Transverse colon (tissue), 4 donors: ENCODE results near the gene SKA1. TPM values are rescaled to one million over a fixed set of nuclear protein-coding genes. Genes with fewer than 3 reads are reported as not detected.

Experiments used
- DNase-seq: peaks from one replicate; pipeline ENCODE4 v3.0.0-alpha.2; 2019
- H3K27ac ChIP-seq, 4 donors: fragments of 200-600 bp; sonication (generic); 2 replicates each; pipeline ENCODE4 v1.5.1; 2016 to 2018; ENCODE audit warnings: inconsistent platforms in 4 of 4
- H3K27me3 ChIP-seq: fragments of 200-600 bp; sonication (generic); 2 replicates; pipeline ENCODE4 v1.5.1; 2017; ENCODE audit warnings: inconsistent platforms
- H3K36me3 ChIP-seq, 4 donors: fragments of 200-600 bp; sonication (generic); 2 replicates each; pipeline ENCODE4 v1.5.1; 2017 to 2019; ENCODE audit warnings: inconsistent platforms in 4 of 4
- H3K4me1 ChIP-seq, 4 donors: fragments of 200-600 bp; sonication (generic); 2 replicates each; pipeline ENCODE4 v1.5.1; 2017 to 2020; ENCODE audit warnings: inconsistent platforms in 4 of 4
- H3K4me3 ChIP-seq, 4 donors: fragments of 200-600 bp; sonication (generic); 1 replicate in 1 of 4; 2 replicates in 3 of 4; pipeline versions ENCODE4 v1.5.1 to v1.6.1; 2017 to 2019; ENCODE audit warnings: inconsistent platforms in 4 of 4
- H3K9me3 ChIP-seq, 2 donors: fragments of 200-600 bp; sonication (generic); 2 replicates each; pipeline ENCODE4 v1.5.1; 2017 to 2019; ENCODE audit warnings: inconsistent platforms in 2 of 2
- EP300 ChIP-seq: sonication (generic); formaldehyde crosslinking; IDR thresholded peaks from one replicate; pipeline ENCODE4 v1.6.1; 2017; ENCODE audit warnings: antibody characterized with exemption, low read depth
- POLR2A ChIP-seq: fragments of 450-650 bp; IDR thresholded peaks from one replicate; pipeline ENCODE4 v1.6.1; 2016; ENCODE audit warnings: antibody characterized with exemption, mild to moderate bottlenecking, moderate library complexity
- POLR2AphosphoS5 ChIP-seq, 3 donors: sonication (generic); formaldehyde crosslinking; IDR thresholded peaks; one replicate each; pipeline ENCODE4 v1.6.1; 2016; ENCODE audit warnings: antibody characterized with exemption in 3 of 3
- WGBS, 2 donors: methylation state at CpG; one replicate each; pipeline ENCODE4 v1.1.5; 2018; ENCODE audit warnings: low coverage in 1 of 2; 5-methylcytosine and 5-hydroxymethylcytosine counted together
- in situ Hi-C, 4 donors: fragments of 200-750 bp; cut with MboI; loops; one replicate each; pipeline versions ENCODE4 v1.15.0 to v1.15.1; 2017; ENCODE audit warnings: low sequenced_read_pairs in 3 of 4, low pct_ligation_motif_present in 1 of 4, low pct_unique_long_range_greater_than_20kb in 1 of 4
- intact Hi-C: fragments of 100-400 bp; cut with DNase I; formaldehyde crosslinking; loops from one replicate; pipeline ENCODE4 v1.15.1; 2023; ENCODE audit warnings: low total_unique reads
- total RNA-seq, 4 donors: library from RNA; depleted of rRNA; stranded (reverse); fragments of >200 nt; gene quantifications; one replicate each; pipeline ENCODE4 v1.1.0, GENCODE V29; 2016
- TF ChIP-seq, protein P1 (sequence below), 5 experiments: fragments of 200-600 bp in 3 of 5; fragments of 450-650 bp in 2 of 5; sonication (generic) in 3 of 5; IDR thresholded peaks; 1 replicate in 2 of 5; 2 replicates in 3 of 5; pipeline ENCODE4 v1.5.1; 2016 to 2017; ENCODE audit warnings: antibody characterized with exemption in 5 of 5, inconsistent platforms in 3 of 5, mild to moderate bottlenecking in 2 of 5, moderate library complexity in 1 of 5

SKA1 gene
- total RNA-seq, 4 donors from 2014 or later, result 0.14 to 4.2 TPM; not detected in 2

DNA sequence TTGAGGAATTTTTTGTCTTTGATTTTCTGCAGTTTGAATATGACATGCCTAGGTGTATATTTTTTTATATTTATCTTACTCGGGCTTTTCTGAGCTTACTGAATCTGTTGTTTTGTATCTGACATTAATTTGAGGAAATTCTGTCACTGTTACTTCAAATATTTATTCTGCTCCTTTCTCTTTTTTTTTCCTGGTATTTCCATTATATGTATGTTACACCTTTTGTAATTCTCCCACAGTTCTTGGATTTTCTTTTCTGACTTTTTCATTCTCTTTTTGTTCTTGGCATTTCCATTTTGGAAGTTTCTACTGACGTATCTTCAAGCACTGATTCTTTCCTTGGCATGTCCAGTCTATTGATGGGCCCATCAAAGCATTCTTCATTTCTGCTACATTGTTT, 24.1 kb upstream of the SKA1 start:
- 82 to 92% methylated on average over 2 of the region's 2 CpGs for WGBS, 2 donors
- no peaks in the 10 kb centered on the region for H3K36me3 ChIP-seq
- in situ Hi-C loops (loop anchor here (10.0 to 25.0 kb wide), 4 partner anchors 136 to 338 kb away; no protein-coding TSS in a partner anchor), intact Hi-C loops (no loop called here)
- H3K27me3 ChIP-seq, result no peaks in the 10 kb centered on the region
- H3K9me3 ChIP-seq, result no peaks in the 10 kb centered on the region
- H3K4me3 ChIP-seq, result no peak overlapping the region
- TF ChIP-seq POLR2AphosphoS5 (IDR thresholded peaks at IDR 0.05) (no peak), POLR2A (no peak), EP300 (no peak)
- TF ChIP-seq, protein P1, sequence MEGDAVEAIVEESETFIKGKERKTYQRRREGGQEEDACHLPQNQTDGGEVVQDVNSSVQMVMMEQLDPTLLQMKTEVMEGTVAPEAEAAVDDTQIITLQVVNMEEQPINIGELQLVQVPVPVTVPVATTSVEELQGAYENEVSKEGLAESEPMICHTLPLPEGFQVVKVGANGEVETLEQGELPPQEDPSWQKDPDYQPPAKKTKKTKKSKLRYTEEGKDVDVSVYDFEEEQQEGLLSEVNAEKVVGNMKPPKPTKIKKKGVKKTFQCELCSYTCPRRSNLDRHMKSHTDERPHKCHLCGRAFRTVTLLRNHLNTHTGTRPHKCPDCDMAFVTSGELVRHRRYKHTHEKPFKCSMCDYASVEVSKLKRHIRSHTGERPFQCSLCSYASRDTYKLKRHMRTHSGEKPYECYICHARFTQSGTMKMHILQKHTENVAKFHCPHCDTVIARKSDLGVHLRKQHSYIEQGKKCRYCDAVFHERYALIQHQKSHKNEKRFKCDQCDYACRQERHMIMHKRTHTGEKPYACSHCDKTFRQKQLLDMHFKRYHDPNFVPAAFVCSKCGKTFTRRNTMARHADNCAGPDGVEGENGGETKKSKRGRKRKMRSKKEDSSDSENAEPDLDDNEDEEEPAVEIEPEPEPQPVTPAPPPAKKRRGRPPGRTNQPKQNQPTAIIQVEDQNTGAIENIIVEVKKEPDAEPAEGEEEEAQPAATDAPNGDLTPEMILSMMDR (IDR thresholded peaks at IDR 0.05), result no peak
- H3K4me1 ChIP-seq, result no peaks in the 10 kb centered on the region
- no peak for DNase-seq
- no peak overlapping the region for H3K27ac ChIP-seq

DNA sequence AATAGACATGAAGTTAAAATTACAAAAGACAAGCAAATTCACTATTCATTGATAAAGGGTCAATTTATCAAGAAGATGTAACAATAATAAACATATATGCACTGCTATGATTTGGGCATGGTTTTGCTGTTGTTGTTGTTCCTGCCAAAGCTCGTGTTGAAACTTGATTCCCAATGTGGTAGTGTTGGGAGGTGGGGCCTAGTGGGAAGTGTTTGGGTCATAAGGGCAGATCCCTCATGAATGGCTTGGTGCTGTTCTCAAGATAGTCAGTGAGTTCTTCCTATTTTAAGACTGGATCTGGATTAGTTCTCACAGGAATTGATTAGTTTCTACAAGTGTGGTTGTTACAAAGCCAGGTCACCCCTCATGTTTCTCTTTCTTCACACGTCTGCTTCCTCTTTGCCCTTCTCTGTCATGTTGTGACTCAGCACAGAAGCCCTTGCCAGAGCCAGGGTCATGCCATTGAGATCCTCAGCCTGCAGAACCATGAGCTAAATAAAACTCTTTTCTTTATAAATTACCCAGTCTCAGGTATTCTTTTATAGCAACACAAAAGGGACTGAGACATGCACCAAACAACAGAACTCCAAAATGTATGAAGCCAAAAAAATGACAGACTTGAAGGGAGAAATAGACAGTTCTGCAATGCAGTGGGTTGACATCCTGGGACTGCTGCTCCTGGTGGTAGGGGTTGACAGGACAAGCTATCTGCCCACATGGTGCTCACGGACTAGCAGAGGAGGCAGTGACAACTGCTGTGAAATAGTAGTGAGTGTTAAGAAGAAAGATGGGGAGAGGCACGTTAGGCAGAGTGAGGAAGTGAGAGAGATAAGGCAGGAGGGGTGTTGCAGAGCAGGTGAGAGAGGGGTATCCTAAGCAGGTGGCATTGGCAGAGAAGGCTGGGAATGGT, 18.6 kb upstream of the SKA1 start:
- no peak overlapping the region for H3K27ac ChIP-seq
- DNase-seq, result no peak
- intact Hi-C loops (no loop called here), in situ Hi-C loops (loop anchor here (10.0 to 25.0 kb wide), 4 partner anchors 141 to 344 kb away; no protein-coding TSS in a partner anchor)
- WGBS, 2 donors, result 16 to 31% methylated on average over 4 of the region's 4 CpGs
- no peak overlapping the region for H3K4me3 ChIP-seq
- TF ChIP-seq, protein P1 (IDR thresholded peaks at IDR 0.05), result no peak
- no peak for TF ChIP-seq EP300
- no peak for TF ChIP-seq POLR2AphosphoS5 (IDR thresholded peaks at IDR 0.05)
- TF ChIP-seq POLR2A, result no peak
- no peaks in the 10 kb centered on the region for H3K9me3 ChIP-seq
- H3K36me3 ChIP-seq, result no peaks in the 10 kb centered on the region
- no peaks in the 10 kb centered on the region for H3K4me1 ChIP-seq
- H3K27me3 ChIP-seq, result no peaks in the 10 kb centered on the region

DNA sequence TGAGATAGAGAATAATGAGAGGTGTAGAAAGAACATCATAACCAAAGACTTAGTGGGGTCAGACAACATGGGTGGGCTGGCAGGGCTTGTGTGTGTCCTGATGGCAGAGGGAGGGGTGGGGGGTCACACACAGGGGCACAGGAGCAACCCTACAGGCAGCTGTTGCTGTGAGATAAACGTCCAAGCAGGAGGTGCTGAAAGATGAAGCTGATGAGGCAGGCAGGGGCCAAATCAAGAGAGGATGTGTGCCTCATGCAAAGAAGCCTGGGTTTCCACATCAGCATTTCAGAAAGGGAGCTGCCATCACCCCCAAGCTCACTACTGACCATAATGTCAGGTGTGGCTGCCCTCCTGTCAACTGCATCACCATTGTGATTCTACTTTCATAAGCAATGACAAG, 16.0 kb upstream of the SKA1 start:
- no peaks in the 10 kb centered on the region for H3K4me1 ChIP-seq
- intact Hi-C loops (no loop called here), in situ Hi-C loops (loop anchor here (10.0 to 25.0 kb wide), 4 partner anchors 144 to 347 kb away; no protein-coding TSS in a partner anchor)
- no peak for DNase-seq
- H3K36me3 ChIP-seq, result no peaks in the 10 kb centered on the region
- no peak overlapping the region for H3K27ac ChIP-seq
- no peaks in the 10 kb centered on the region for H3K9me3 ChIP-seq
- H3K27me3 ChIP-seq, result no peaks in the 10 kb centered on the region
- TF ChIP-seq POLR2A, result no peak
- TF ChIP-seq, protein P1 (IDR thresholded peaks at IDR 0.05), result no peak
- no peak for TF ChIP-seq EP300
- no peak for TF ChIP-seq POLR2AphosphoS5 (IDR thresholded peaks at IDR 0.05)
- 5 to 20% methylated on average over 1 of the region's 1 CpG for WGBS, 2 donors
- H3K4me3 ChIP-seq, result no peak overlapping the region

DNA sequence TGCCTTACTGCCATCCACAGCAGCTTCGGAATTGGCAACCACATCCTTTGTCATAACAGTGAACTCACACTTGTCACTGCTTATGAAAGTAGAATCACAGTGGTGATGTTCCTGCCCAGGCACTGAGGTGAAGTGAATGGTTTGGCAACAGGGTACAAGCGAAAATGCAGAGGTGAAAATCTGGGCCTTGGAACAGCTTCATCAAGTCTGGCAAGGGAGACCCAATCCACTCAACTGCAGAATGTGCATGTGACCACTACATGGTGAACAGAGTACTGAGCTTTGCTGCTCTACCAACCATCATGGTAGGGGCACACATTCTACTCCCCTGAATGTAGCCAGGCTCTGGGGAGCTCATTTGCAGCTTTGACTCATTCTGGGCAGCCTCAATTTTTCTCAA, 15.0 kb upstream of the SKA1 start:
- 83 to 88% methylated on average over 1 to 2 of the region's 2 CpGs for WGBS, 2 donors
- in situ Hi-C loops, result loop anchor here (5.0 to 25.0 kb wide), 5 partner anchors 143 to 348 kb away; no protein-coding TSS in a partner anchor
- no peaks in the 10 kb centered on the region for H3K27me3 ChIP-seq
- no peak for DNase-seq
- intact Hi-C loops, result no loop called here
- H3K36me3 ChIP-seq, result no peaks in the 10 kb centered on the region
- H3K9me3 ChIP-seq, result no peaks in the 10 kb centered on the region
- TF ChIP-seq, protein P1 (IDR thresholded peaks at IDR 0.05), result no peak
- TF ChIP-seq EP300, result no peak
- no peak for TF ChIP-seq POLR2A
- TF ChIP-seq POLR2AphosphoS5 (IDR thresholded peaks at IDR 0.05), result no peak
- no peak overlapping the region for H3K4me3 ChIP-seq
- no peaks in the 10 kb centered on the region for H3K4me1 ChIP-seq
- no peak overlapping the region for H3K27ac ChIP-seq
